HG03354 (cell line): ENCODE data around the gene C9orf85.
"Not testable (repeated sequence)": the region's sequence is repeated elsewhere in the genome, so short reads cannot be mapped to it uniquely, and the experiment has no call there.

Experiments used
- ATAC-seq: cut with Tn5 transposase; IDR thresholded peaks from one replicate; pipeline ENCODE4 v1.9.1; 2021; ENCODE audit warnings: mild to moderate bottlenecking; ENCODE audit not compliant: unreplicated experiment, poor library complexity, severe bottlenecking

Gene C9orf85

DNA sequence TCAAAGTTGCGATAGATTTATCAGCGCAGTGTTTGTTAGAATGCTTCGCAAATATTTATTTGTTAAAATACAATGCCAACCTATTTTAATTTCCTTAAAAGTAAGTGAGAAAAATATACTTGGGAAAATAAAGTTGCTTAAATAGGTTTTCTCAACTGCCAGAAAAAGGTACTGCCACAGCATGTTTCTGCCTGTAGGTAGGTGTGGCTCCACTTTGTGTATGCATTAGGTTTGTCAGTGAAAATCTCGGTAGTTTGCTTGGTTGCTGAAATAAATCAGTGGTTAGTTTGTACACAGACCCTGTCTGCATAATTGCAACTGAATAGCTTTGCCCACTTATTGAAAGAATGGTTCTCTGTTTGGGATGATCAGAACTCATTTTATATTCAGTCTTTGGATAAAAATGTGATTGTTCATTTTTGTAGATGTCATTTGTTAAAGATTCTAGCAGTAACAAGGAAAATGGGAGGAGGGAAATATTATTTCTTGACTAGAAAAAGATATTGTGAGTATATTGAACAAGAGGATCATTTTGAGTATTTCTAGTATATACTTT is 25.7 kb downstream of the C9orf85 start:
- no peak for ATAC-seq

DNA sequence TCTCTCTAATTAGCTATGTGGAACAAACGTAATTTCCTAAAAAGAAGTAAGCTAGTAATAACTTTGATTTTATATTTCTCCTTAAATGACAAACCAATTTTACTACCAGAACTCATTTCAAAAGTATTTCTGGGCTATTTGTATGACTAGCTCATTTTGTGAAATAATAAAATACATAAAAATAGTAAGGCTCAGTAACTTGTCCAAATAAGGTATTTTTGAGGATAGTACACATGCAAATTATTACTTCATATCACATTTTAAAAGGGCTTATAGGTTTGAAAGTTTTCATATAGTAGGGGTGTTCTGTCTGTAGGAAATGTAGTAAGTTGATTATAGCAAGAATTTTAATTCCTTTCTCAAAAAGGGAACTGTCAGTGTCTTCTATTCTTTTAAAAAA is 26.5 kb downstream of the C9orf85 start:
- ATAC-seq: no peak

DNA sequence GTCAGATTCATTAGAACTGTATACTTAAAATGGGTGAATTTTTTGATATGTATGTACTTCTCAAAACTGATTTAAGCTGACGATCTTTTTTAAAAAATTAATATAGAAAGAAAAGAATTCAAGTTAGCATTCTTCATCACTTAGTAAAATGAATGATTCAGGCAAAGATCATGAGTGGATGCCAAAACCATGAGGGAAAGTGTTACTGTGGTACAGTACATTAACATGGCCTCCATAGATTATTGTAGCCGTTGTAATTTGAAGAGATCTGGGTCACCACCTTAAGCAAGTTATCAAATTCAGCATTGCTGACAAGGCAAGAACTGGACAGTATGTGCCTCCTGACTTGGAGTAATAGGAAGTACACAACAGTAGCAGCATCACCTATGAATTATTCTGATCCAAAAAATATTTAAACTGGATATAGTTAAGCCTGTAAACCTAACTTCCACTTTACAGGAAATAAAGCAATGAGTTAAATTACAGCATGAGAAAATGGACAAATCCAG is 29.7 kb downstream of the C9orf85 start:
- no peak for ATAC-seq

DNA sequence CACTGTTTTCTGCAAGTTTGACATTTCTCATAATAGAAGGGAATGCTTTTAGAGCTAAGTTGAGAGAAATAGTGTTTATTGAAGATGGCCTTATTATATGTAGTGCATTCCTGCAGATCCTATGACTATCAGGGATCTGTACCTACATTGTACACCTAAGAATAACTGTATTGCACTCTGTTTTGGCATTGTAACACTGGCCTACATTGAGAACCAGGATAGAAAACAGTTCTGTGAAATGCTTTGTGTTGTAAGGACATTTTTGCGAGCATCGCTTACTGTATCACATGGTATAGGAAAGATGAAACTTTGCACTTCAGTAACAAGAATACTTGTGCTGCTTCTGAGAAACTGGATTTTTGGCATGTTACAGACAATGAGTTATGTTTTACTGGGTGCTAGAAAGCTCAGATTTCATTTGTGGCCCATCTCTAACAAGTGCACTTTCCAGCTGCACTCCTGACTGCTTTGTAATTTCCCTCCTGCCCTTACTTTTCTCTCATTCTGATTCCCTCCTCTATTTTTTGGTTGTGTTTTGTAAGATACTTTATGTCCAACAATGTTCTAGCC is 30.6 kb downstream of the C9orf85 start:
- no peak for ATAC-seq

DNA sequence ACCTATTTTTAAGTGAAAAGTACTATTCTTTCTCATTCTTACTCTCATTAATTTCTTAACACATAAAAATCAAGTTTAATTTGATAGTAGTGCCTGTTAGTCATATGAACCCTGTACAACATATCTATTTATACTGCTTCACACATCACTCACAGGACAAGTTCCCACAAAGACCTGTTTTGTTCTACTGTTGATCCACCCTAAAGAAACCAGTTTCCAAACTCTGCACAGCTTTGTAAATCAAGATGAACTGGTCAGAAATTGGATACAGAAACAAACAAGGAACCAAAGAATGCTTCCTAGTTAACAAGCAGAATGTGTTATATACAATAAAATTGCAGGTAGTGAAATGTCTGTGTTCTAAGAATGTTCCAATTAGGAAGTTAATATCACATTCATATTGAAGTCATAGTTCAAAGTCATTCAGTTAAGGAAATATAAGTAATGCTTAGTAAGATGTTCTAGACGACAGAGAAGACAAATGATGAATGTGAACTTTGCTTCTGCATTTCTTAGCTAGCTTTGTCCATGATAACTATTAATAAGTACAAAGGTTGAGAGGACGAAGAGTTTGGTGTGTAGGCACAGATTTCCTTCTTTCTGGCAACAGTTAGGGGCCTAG is 33.4 kb downstream of the C9orf85 start:
- no peak for ATAC-seq

DNA sequence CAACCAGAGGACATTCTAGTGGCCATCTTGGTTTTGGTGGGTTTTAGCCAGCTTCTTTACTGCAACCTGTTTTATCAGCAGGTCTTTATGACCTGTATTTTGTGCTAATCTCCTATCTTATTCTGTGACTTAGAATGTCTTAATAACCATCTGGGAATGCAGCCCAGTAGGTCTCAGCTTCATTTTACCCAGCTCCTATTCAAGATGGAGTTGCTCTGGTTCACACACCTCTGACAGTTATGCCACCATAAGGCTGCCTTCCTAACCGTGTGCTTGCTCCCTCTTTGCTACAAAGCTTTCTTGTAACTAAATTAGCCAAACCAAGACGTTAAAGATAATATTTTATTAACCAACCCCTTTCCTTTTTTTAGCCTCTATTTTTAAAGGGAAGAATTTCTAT is 43.2 kb downstream of the C9orf85 start:
- ATAC-seq: not testable (repeated sequence)

DNA sequence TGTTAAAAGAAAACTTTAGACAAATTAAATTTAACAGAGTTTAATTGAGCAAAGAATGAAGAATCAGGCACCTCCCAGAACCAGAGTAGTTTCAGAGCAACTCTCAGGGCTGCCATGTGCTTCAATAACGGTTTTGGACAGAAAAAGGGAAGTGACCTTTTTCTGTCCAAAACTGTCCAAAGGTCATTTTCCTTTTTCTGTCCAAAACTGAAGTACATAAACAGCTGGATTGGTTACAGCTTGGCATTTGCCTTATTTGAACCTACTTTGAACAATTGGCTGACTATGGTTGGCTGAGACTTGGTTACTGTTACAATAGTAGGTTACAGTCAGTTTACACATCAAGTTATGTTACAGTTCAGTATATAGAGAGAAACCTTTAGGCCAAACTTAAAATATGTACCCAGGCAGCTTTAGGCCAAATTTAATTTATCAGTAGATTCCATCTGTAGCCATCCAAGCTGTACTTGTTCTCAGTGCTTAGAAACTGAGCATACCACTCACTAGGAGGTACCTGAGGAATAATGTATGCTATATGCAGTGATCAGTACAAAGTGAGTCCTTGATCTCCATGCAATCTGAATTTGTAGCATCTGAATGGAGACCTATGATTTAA is 44.0 kb downstream of the C9orf85 start:
- ATAC-seq: peak; percentile 84

DNA sequence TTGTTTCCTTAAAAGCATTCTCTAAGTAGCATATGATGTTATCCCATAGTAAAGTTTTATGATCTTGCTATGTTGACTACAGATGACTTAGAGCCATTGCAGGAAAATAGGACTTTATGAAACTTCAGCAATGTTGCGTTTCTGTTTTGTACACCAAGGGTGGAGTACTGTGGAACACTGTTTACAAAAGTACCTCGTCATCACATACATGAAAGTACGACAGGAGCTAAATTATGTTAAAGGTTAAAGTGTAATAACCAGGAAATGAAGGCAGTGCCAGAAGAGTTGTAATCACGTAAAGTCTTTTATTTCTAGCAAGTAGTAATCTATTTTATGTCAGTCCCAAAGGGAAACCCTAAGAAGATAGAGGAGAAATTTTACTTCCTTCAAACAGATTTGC is 50.9 kb downstream of the C9orf85 start:
- ATAC-seq: no peak

DNA sequence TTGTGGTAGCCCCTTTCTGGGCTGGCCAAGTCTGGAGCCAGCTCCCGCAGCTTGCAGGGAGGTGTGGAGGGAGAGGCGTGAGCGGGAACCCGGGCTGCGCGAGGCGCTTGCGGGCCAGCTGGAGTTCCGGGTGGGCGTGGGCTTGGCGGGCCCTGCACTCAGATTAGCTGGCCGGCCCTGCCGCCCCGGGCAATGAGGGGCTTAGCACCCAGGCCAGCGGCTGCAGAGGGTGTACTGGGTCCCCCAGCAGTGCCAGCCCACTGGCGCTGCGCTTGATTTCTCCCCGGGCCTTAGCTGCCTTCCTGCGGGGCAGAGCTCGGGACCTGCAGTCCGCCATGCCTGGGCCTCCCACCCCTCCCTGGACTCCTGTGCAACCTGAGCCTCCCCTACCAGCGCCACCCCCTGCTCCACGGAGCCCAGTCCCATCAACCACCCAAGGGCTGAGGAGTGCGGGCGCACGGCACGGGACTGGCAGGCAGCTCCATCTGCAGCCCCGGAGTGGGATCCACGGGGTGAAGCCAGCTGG is 52.1 kb downstream of the C9orf85 start:
- ATAC-seq: not testable (repeated sequence)

DNA sequence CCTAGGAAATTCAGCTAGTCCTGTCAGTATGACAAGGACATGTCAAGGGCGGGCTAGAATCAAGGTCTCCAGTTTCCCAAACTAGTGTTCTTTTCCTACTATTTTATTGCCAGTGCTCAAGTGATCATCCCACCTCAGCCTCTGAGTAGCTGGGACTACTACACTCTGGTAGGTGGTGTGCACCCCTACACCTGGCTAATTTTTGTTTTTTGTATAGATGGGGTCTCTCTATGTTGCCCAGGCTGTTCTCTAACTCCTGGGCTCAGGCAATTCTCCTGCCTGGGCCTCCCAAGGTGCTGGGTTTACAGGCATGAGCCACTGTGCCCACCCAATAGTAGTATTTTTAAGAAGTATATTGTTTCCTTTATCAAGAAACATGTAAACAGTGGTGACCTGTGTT is 54.0 kb downstream of the C9orf85 start:
- ATAC-seq: no peak

DNA sequence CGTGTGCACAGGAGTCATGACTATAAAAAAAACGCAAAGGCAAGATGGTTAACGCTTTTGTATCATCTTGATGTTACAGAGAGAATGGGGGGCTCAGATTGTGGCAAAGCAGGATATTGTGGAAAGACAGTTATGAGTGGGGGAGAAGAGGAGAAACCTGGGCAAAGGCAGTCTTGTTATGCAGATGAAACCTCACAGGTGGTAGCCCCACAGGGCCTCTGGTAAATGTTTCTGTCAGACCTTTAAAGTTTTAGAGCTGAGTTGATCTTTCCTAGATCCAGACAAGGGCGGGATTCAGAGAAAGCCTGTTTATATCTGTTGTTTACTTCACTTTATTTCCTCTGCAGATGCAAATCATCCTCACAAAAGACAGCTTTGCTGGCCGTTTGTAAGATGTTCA is 55.2 kb downstream of the C9orf85 start:
- ATAC-seq: no peak

DNA sequence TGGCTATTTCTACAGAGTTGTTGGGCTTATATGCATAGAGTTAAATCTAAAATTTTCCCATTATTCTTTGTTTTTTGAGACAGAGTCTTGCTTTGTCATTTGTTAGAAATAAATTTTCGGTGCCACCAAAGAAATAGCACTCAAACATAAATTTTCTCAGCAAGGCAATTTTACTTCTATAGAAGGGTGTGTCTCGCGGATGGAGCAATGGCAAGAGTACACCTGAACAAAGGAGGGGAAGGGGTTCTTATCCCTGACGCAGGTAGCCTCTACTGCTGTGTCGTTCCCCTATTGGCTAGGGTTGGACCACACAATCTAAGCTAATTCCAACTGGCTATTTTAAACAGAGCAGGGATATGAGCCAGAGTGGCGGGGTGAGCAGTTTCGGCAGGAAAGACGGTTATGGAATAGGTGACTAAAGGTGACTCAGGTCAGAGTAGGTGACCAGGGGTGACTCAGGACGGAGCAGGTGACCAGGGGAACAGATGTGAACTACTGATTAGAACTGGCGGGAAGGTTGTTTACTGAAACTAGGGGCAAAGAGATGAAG is 57.2 kb downstream of the C9orf85 start:
- ATAC-seq: no peak

DNA sequence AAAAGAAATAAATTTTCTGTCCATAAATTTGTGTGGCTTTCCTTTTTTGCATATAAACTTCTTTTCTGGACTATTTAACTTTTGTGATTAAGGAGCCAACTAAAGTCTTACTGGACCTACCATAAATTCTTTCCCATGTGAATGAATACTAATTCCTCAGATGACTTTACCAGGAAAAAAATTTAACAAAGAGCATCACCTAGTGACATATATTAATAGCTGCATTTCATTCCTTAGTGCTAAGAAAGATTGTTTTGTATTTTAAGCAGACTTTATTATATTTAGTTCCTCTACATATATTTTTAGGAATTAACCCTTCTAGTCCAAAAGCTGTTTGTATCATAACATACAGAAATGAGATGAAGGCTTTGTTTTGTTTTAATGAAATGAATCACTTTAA is 64.4 kb downstream of the C9orf85 start:
- ATAC-seq: no peak

DNA sequence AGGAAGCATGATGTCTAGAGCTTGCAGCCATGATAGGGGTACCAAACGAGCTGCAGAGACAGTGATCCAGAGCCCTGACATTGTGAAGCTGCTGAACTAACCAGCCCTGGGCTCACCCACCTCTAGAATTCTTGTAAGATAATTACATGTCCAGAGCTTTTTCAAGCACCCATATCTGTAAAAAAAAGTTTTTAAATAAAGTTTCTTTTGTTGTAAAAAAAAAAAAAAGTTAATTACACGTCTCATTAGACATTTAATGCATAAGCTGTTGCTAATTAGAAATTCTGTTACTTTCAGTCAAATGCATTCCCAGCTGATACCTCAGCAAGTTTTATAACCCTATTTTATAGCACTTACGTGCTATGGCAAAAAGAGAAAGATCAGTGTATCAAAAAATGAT is 65.6 kb downstream of the C9orf85 start:
- no peak for ATAC-seq

DNA sequence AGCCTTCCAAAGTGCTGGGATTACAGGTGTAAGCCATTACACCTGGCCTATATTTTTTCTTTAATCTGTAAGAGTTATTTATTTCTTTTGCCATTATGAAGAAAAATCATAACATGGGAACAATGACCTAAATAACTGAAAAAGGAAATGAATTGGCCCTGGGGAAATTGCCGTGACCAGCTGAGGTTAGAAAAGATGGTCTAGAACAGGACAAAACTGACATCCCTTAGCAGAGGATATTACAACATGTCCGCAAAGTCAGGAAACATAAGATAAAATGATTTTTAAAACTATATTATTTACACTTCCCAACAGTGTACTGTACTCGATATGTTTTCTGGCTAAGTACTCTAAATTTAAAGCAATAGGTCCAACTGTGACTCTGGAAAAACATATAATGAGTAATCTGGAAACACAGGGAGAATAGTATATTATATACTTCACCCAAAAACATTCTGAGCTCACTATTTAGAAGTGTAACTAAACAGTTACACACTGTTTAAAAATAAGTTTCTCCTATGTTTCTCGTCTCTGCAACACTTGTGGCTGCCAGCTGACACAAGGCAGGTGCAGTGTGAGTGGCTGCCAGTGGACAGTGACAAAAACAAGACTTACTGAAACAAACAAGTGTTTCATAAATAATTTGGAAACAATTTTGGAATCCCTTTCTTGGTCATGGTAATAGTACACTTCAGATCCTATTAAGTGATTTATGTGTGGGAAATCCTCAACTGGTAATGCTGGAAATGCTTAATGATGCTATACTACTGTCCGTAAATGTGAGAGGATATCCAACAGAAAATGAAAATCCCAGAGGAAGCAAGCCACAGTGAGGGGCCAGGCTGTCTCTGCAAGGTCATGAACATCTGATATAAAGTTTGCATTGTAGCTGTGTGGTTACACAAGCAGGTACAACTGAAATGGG is 69.1 kb downstream of the C9orf85 start:
- ATAC-seq: no peak

DNA sequence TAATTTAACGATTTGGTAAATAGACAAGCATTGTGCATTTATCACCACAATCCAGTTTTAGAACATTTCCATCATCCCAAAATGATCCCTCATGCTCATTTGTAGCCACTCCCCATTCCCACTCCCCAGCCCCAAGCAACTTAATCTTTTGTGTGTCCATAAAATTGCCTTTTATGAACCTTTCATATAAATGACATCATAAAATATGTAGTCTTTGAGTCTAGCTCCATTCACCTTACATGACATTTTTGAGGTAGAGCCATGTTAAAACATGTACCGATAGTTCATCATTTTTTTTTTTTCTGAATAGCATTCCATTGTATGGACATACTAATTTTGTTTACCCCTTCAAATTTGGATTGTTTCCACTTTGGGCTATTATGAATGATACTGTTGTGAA is 70.5 kb downstream of the C9orf85 start:
- no peak for ATAC-seq

DNA sequence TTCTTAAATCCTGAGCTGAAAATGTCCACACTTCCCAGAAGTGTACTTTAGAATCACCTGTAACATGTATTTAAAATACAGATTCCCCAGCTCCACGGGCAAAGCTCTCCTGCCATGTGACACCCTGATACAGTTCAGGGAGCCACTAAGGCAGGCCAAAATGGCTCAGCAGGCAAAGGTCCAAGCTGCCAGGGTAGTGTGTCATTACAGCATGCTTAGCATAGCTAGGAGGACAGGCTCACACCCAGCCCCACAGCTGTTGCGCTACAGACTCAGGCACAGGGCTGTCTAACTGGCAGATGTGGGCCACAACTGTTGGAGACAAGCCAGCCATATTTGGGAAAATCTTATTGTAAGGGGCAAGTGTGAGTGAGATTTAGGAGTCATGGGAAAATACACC is 73.0 kb downstream of the C9orf85 start:
- no peak for ATAC-seq

DNA sequence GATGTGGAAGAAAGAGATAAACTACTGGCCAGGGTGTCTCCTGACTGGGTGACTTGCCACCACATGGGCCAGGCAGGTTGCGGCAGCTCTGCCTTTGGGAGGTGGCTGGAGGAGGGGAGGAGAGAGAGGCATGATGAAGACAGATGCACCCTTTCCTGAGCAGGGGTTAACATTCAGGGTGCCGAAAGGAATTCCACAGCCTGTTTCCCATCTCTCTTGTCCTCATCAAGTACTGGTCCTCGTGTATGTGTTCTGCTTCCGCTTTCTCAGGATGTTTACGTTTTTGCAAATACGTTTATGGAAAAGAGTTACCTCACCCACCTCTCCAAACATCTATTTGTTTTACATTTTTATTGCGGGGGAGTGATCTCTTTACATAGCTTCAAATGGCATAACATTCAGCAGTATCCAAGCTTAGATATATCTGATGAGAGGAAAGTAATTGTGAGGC is 73.4 kb downstream of the C9orf85 start:
- ATAC-seq: no peak

DNA sequence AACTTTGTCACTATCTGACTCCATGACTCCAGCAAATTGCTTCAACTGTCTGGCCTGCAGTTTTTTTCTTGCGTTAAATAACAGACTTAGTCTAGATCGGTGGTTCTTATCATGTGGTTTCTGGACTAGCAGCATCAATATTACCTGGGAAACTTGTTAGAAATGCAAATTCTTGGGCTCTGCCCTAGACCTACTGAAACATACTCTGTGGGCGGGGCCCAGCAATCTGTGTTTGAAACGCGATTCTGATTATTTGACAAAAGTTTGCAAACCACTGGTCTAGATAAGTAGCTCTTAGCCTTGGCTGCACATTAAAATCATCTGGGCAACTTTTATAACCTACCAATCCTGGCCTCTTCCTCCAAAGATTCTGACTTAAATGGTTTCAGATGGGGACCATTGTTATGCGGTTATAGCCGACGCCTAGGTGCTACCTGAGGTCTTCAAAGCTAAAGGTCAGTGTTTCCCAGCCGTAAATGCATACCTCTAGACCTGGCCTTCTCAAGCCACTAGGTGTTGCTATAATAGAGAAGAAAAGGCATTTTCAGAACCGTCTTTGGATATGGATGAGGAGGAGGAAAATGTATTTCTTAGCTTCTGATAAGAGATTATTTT is 74.0 kb downstream of the C9orf85 start:
- ATAC-seq: no peak
